Activated CD4-positive, alpha-beta memory T cell treated with anti-CD3 and anti-CD28 coated beads for 36 hours (primary cell): ENCODE results near the gene NOTCH3. TPM values are rescaled to one million over a fixed set of nuclear protein-coding genes. Genes with fewer than 3 reads are reported as not detected.

ENCODE experiments used
- CTCF ChIA-PET: fragments of 350-600 bp; sonication (Branson Sonifier 250); formaldehyde crosslinking; loops from one replicate; lab custom pipeline; 2021; ENCODE audit warnings: antibody characterized with exemption, inconsistent platforms; lab: Charles Lee
- POLR2A ChIA-PET: fragments of 350-600 bp; sonication (Branson Sonifier 250); formaldehyde crosslinking; loops from one replicate; lab custom pipeline; 2021; ENCODE audit warnings: antibody characterized with exemption; lab: Charles Lee
- DNase-seq: peaks from one replicate; pipeline ENCODE4 v3.0.0-alpha.2; 2020
- H3K27ac Mint-ChIP-seq: one replicate; pipeline ENCODE4 v1.8.0; 2021; ENCODE audit warnings: mixed read lengths
- H3K27me3 Mint-ChIP-seq: one replicate; pipeline ENCODE4 v1.8.0; 2021; ENCODE audit warnings: mixed read lengths
- H3K36me3 Mint-ChIP-seq: one replicate; pipeline ENCODE4 v1.8.0; 2021; ENCODE audit warnings: mixed read lengths
- H3K4me1 Mint-ChIP-seq: one replicate; pipeline ENCODE4 v1.8.0; 2021; ENCODE audit warnings: low read depth, mixed read lengths
- H3K4me3 Mint-ChIP-seq: one replicate; pipeline ENCODE4 v1.8.0; 2021; ENCODE audit warnings: mild to moderate bottlenecking, mixed read lengths
- H3K9me3 Mint-ChIP-seq: one replicate; pipeline ENCODE4 v1.8.0; 2021; ENCODE audit warnings: mixed read lengths
- intact Hi-C: fragments of 100-400 bp; cut with micrococcal nuclease; formaldehyde crosslinking; loops from one replicate; pipeline ENCODE4 v1.15.1; 2023
- total RNA-seq, 2 experiments: library from RNA; stranded (reverse); gene quantifications; one replicate each; pipeline ENCODE4 v1.2.3, GENCODE V29; 2021

Gene NOTCH3
- total RNA-seq: not detected

GRCh38 chr19:15200553-15201364, at the start of gene NOTCH3:
Gene NOTCH3 (minus strand): TSS chr19:15200995. CDS start chr19:15200905, 90 bp downstream.
- peaks cover 48% of the 10 kb centered on the region for H3K27me3 Mint-ChIP-seq
- ChIA-PET POLR2A (no interaction called here), CTCF (no interaction called here)
- H3K36me3 Mint-ChIP-seq: no peaks in the 10 kb centered on the region
- DNase-seq: no peak
- H3K4me1 Mint-ChIP-seq: peaks cover 8% of the 10 kb centered on the region
- no peak within 1 kb of the TSS for H3K27ac Mint-ChIP-seq
- intact Hi-C loops: no loop called here
- H3K4me3 Mint-ChIP-seq: no peak within 1 kb of the TSS
- H3K9me3 Mint-ChIP-seq: no peaks in the 10 kb centered on the region

GRCh38 chr19:15250640-15250993, 49.8 kb upstream of the NOTCH3 start:
- H3K9me3 Mint-ChIP-seq: no peaks in the 10 kb centered on the region
- no peak for DNase-seq
- no peak overlapping the region for H3K4me3 Mint-ChIP-seq
- H3K4me1 Mint-ChIP-seq: no peaks in the 10 kb centered on the region
- H3K27me3 Mint-ChIP-seq: no peaks in the 10 kb centered on the region
- H3K27ac Mint-ChIP-seq: no peak overlapping the region
- POLR2A ChIA-PET: no interaction called here
- intact Hi-C loops: loop anchor here (5.0 kb wide), 1 partner anchor 73 kb away; no protein-coding TSS in a partner anchor
- CTCF ChIA-PET: interaction anchor here (0.7 to 1.3 kb wide), 2 partner anchors 13 to 159 kb away, joined by 3 to 4 read pairs; no protein-coding TSS in a partner anchor
- peaks cover 53% of the 10 kb centered on the region for H3K36me3 Mint-ChIP-seq

GRCh38 chr19:15249972-15250639, 49.3 kb upstream of the NOTCH3 start:
- POLR2A ChIA-PET: no interaction called here
- intact Hi-C loops: loop anchor here (5.0 kb wide), 1 partner anchor 73 kb away; no protein-coding TSS in a partner anchor

GRCh38 chr19:15249528-15249874, 48.7 kb upstream of the NOTCH3 start:
- no peaks in the 10 kb centered on the region for H3K27me3 Mint-ChIP-seq
- no peak overlapping the region for H3K27ac Mint-ChIP-seq
- DNase-seq: no peak
- ChIA-PET POLR2A (no interaction called here), CTCF (no interaction called here)
- no peaks in the 10 kb centered on the region for H3K4me1 Mint-ChIP-seq
- no peak overlapping the region for H3K4me3 Mint-ChIP-seq
- H3K36me3 Mint-ChIP-seq: peaks cover 52% of the 10 kb centered on the region
- no peaks in the 10 kb centered on the region for H3K9me3 Mint-ChIP-seq
- intact Hi-C loops: no loop called here

More at GRCh38 chr19:15249972-15250639, 49.3 kb upstream of the NOTCH3 start:
- no peak overlapping the region for H3K27ac Mint-ChIP-seq
- H3K27me3 Mint-ChIP-seq: no peaks in the 10 kb centered on the region
- CTCF ChIA-PET: interaction anchor here (1.3 kb wide), 1 partner anchor 13 kb away, joined by 3 read pairs; no protein-coding TSS in a partner anchor
- H3K4me1 Mint-ChIP-seq: no peaks in the 10 kb centered on the region
- peaks cover 51% of the 10 kb centered on the region for H3K36me3 Mint-ChIP-seq
- no peak for DNase-seq
- H3K9me3 Mint-ChIP-seq: no peaks in the 10 kb centered on the region
- H3K4me3 Mint-ChIP-seq: no peak overlapping the region

GRCh38 chr19:15248648-15249527, 48.1 kb upstream of the NOTCH3 start:
- POLR2A ChIA-PET: no interaction called here
- intact Hi-C loops: no loop called here
- Mint-ChIP-seq H3K4me1 (no peaks in the 10 kb centered on the region), H3K4me3 (no peak overlapping the region), H3K9me3 (no peaks in the 10 kb centered on the region), H3K27ac (peak overlapping the region; percentile 23), H3K27me3 (no peaks in the 10 kb centered on the region), H3K36me3 (peaks cover 48% of the 10 kb centered on the region)
- no peak for DNase-seq
- CTCF ChIA-PET: no interaction called here

- CTCF ChIA-PET: interaction anchor here (1.5 kb wide), 1 partner anchor 15 kb away, joined by 3 read pairs; no protein-coding TSS in a partner anchor
- Mint-ChIP-seq H3K36me3 (peaks cover 48% of the 10 kb centered on the region), H3K27ac (no peak overlapping the region), H3K4me3 (no peak overlapping the region), H3K27me3 (no peaks in the 10 kb centered on the region), H3K4me1 (no peaks in the 10 kb centered on the region), H3K9me3 (no peaks in the 10 kb centered on the region)
- POLR2A ChIA-PET: no interaction called here
- intact Hi-C loops: no loop called here
- no peak for DNase-seq
Observed at GRCh38 chr19:15248106-15248505, 47.3 kb upstream of the NOTCH3 start.

GRCh38 chr19:15247107-15248014, 46.6 kb upstream of the NOTCH3 start:
- H3K9me3 Mint-ChIP-seq: no peaks in the 10 kb centered on the region
- H3K4me3 Mint-ChIP-seq: no peak overlapping the region
- DNase-seq: no peak
- peaks cover 46% of the 10 kb centered on the region for H3K36me3 Mint-ChIP-seq
- no peaks in the 10 kb centered on the region for H3K27me3 Mint-ChIP-seq
- H3K4me1 Mint-ChIP-seq: no peaks in the 10 kb centered on the region
- ChIA-PET CTCF (interaction anchor here (1.5 kb wide), 1 partner anchor 16 kb away, joined by 3 read pairs; no protein-coding TSS in a partner anchor), POLR2A (no interaction called here)
- H3K27ac Mint-ChIP-seq: no peak overlapping the region
- intact Hi-C loops: no loop called here

GRCh38 chr19:15246198-15246481, 45.3 kb upstream of the NOTCH3 start:
- no peak overlapping the region for H3K4me3 Mint-ChIP-seq
- ChIA-PET CTCF (no interaction called here), POLR2A (no interaction called here)
- H3K36me3 Mint-ChIP-seq: peaks cover 42% of the 10 kb centered on the region
- no peaks in the 10 kb centered on the region for H3K27me3 Mint-ChIP-seq
- no peak overlapping the region for H3K27ac Mint-ChIP-seq
- no peaks in the 10 kb centered on the region for H3K4me1 Mint-ChIP-seq
- intact Hi-C loops: no loop called here
- no peak for DNase-seq
- H3K9me3 Mint-ChIP-seq: no peaks in the 10 kb centered on the region

- H3K4me1 Mint-ChIP-seq: no peaks in the 10 kb centered on the region
- H3K9me3 Mint-ChIP-seq: no peaks in the 10 kb centered on the region
- no peak overlapping the region for H3K27ac Mint-ChIP-seq
- intact Hi-C loops: no loop called here
- no peak overlapping the region for H3K4me3 Mint-ChIP-seq
- POLR2A ChIA-PET: no interaction called here
- CTCF ChIA-PET: interaction anchor here (1.0 kb wide), 1 partner anchor 133 kb away, joined by 3 read pairs; no protein-coding TSS in a partner anchor
- no peak for DNase-seq
- peaks cover 45% of the 10 kb centered on the region for H3K36me3 Mint-ChIP-seq
- H3K27me3 Mint-ChIP-seq: no peaks in the 10 kb centered on the region
Observed at GRCh38 chr19:15245370-15246197, 44.8 kb upstream of the NOTCH3 start.

- no peaks in the 10 kb centered on the region for H3K27me3 Mint-ChIP-seq
- intact Hi-C loops: no loop called here
- no peak overlapping the region for H3K4me3 Mint-ChIP-seq
- no peak overlapping the region for H3K27ac Mint-ChIP-seq
- H3K4me1 Mint-ChIP-seq: no peaks in the 10 kb centered on the region
- CTCF ChIA-PET: interaction anchor here (1.0 kb wide), 1 partner anchor 132 kb away, joined by 3 read pairs; no protein-coding TSS in a partner anchor
- no peak for DNase-seq
- H3K36me3 Mint-ChIP-seq: peaks cover 48% of the 10 kb centered on the region
- POLR2A ChIA-PET: no interaction called here
- no peaks in the 10 kb centered on the region for H3K9me3 Mint-ChIP-seq
Observed at GRCh38 chr19:15244808-15245207, 44.0 kb upstream of the NOTCH3 start.
